PFSK-1 (cell line): Measurements from ENCODE around the gene NCOA3.

ENCODE experiments used
- POLR2AphosphoS5 ChIP-seq: IDR thresholded peaks from 2 replicates; pipeline ENCODE4 v1.6.1; 2012; ENCODE audit warnings: low read depth, mild to moderate bottlenecking, control low read depth, low read length, moderate library complexity
- TF ChIP-seq, protein P1 (sequence below), 2 experiments: IDR thresholded peaks; 2 replicates each; pipeline versions ENCODE4 v1.6.1 to v1.8.0; 2011 to 2012; ENCODE audit warnings: low read depth in 2 of 2, low read length in 2 of 2, control low read depth in 1 of 2, inconsistent platforms in 1 of 2, mild to moderate bottlenecking in 1 of 2, moderate library complexity in 1 of 2; ENCODE audit not compliant: insufficient read depth in 1 of 2

DNA sequence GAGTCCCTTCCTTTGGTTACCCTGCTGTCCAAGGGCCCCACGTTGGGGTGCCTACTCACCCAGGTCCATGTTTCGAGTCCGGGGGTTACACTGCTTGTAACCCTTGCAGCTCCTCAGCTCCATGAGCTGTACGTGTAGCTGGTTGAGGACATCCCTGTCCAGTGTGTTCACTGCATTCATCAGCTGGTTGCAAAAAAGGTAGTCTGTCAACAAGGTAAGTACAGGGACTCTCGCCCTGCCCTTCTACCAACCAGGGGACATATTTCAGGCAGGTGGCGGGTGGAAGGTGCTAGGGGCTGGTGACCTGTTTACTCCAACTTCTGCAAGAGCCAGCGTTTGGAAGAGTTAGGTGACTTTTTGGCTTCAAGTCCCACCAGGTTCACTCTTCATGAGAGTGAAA lies 160.0 kb downstream of the NCOA3 start:
- TF ChIP-seq POLR2AphosphoS5 = no peak
- TF ChIP-seq, protein P1, sequence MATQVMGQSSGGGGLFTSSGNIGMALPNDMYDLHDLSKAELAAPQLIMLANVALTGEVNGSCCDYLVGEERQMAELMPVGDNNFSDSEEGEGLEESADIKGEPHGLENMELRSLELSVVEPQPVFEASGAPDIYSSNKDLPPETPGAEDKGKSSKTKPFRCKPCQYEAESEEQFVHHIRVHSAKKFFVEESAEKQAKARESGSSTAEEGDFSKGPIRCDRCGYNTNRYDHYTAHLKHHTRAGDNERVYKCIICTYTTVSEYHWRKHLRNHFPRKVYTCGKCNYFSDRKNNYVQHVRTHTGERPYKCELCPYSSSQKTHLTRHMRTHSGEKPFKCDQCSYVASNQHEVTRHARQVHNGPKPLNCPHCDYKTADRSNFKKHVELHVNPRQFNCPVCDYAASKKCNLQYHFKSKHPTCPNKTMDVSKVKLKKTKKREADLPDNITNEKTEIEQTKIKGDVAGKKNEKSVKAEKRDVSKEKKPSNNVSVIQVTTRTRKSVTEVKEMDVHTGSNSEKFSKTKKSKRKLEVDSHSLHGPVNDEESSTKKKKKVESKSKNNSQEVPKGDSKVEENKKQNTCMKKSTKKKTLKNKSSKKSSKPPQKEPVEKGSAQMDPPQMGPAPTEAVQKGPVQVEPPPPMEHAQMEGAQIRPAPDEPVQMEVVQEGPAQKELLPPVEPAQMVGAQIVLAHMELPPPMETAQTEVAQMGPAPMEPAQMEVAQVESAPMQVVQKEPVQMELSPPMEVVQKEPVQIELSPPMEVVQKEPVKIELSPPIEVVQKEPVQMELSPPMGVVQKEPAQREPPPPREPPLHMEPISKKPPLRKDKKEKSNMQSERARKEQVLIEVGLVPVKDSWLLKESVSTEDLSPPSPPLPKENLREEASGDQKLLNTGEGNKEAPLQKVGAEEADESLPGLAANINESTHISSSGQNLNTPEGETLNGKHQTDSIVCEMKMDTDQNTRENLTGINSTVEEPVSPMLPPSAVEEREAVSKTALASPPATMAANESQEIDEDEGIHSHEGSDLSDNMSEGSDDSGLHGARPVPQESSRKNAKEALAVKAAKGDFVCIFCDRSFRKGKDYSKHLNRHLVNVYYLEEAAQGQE (IDR thresholded peaks at IDR 0.05; ENCODE audit: insufficient read depth in 1 of 2, low read depth in 2 of 2, low read length in 2 of 2) = no peak
